ENCODE data around the gene TOM1L2.

- TF ChIP-seq CTCF (IDR thresholded peaks at IDR 0.05) = no peak
- TF ChIP-seq POLR2A (IDR thresholded peaks at IDR 0.05) = no peak
Measured at GRCh38 chr17:17921192-17922069, 50.8 kb downstream of the TOM1L2 start.
